GM21717 (cell line): ENCODE measurements around the gene TRIM14.
A peak's percentile ranks its signal among the peaks of the same experiment; 100 is the strongest.
"Not testable (repeated sequence)": the region's sequence is repeated elsewhere in the genome, so short reads cannot be mapped to it uniquely, and the experiment has no call there.

Source experiments
- ATAC-seq: cut with Tn5 transposase; IDR thresholded peaks from one replicate; pipeline ENCODE4 v1.9.1; 2021; ENCODE audit warnings: mild to moderate bottlenecking, moderate library complexity; ENCODE audit not compliant: unreplicated experiment

The TRIM14 gene

GRCh38 chr9:98083566-98084183 lies 35.3 kb downstream of the TRIM14 start:
- no peak for ATAC-seq

GRCh38 chr9:98083061-98083501 lies 35.9 kb downstream of the TRIM14 start:
- no peak for ATAC-seq

GRCh38 chr9:98081477-98082219 lies 37.4 kb downstream of the TRIM14 start:
- no peak for ATAC-seq

GRCh38 chr9:98080780-98081179 lies 38.2 kb downstream of the TRIM14 start:
- no peak for ATAC-seq

- no peak for ATAC-seq
These were observed 38.7 kb downstream of the TRIM14 start for GRCh38 chr9:98080326-98080725.

- no peak for ATAC-seq
These were observed 40.1 kb downstream of the TRIM14 start for GRCh38 chr9:98078895-98079294.

- ATAC-seq: not testable (repeated sequence)
These were observed 42.5 kb downstream of the TRIM14 start for GRCh38 chr9:98076514-98076890.

- ATAC-seq: no peak
These were observed 43.7 kb downstream of the TRIM14 start for GRCh38 chr9:98075332-98075805.

GRCh38 chr9:98074115-98074990 lies 44.7 kb downstream of the TRIM14 start:
- no peak for ATAC-seq

GRCh38 chr9:98071737-98072136 lies 47.3 kb downstream of the TRIM14 start:
- no peak for ATAC-seq

- no peak for ATAC-seq
These were observed 48.3 kb downstream of the TRIM14 start for GRCh38 chr9:98070704-98071103.

GRCh38 chr9:98069551-98069950 lies 49.5 kb downstream of the TRIM14 start:
- ATAC-seq: no peak

GRCh38 chr9:98067184-98067583 lies 51.8 kb downstream of the TRIM14 start:
- ATAC-seq: no peak

GRCh38 chr9:98066235-98066634 lies 52.8 kb downstream of the TRIM14 start:
- ATAC-seq: no peak

- ATAC-seq: no peak
These were observed 54.2 kb downstream of the TRIM14 start for GRCh38 chr9:98064623-98065392.

GRCh38 chr9:98062161-98062560 lies 56.9 kb downstream of the TRIM14 start:
- no peak for ATAC-seq

GRCh38 chr9:98057138-98057799 lies 61.8 kb downstream of the TRIM14 start:
- ATAC-seq: no peak

- peak; percentile 90 for ATAC-seq
These were observed 62.5 kb downstream of the TRIM14 start, which contains the start of gene NANS for GRCh38 chr9:98056269-98057137. NANS (plus strand) TSS chr9:98056732; CDS start chr9:98056809, 77 bp downstream.

- no peak for ATAC-seq
These were observed 64.6 kb downstream of the TRIM14 start for GRCh38 chr9:98054376-98054951.
